Middle frontal gyrus (tissue), 1 donor: Measurements from ENCODE around the gene VAV2.
"Not testable (repeated sequence)": the region's sequence is repeated elsewhere in the genome, so short reads cannot be mapped to it uniquely, and the experiment has no call there.

Experiments
- DNase-seq: peaks from one replicate; pipeline ENCODE4 v3.0.0-alpha.2; 2015; ENCODE audit warnings: low spot score; ENCODE audit errors: extremely low spot score

Gene VAV2

DNA sequence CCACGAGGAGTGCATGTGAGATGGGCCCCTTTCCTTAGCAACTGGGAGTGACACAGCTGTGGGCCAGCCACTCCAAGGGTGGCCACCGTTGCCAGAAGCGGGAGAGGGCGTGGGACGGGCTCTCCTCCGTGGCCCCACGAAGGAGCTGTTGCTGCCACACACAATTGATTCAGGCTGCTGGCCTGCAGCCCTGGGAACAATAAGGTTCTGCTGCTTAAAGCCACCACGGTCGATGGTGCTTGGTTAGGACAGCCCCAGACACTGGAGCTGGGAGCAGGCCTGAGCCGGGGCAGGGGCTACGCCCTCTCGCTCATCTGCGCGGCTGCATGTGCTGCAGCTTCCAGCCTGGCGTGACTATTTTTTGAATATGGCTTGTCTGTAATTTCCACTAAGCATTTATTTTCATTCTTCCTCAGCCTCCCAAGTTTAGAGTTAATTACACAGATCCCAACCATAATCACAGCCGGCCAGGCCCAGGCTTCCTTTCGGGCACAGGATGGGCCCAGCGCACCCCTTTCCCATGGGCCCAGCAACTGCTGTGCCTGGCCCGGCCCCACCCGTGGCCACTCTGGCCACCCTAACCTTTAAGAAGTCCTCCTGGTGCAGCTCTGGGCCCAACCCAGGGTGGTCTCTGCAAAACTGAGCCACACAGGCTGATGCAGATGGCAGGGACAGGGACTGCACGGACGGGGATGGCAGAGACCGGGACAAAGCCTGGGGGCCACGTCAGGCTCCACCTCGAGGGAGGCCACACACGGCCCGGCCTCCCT, 49.7 kb downstream of the VAV2 start:
- DNase-seq: no peak

DNA sequence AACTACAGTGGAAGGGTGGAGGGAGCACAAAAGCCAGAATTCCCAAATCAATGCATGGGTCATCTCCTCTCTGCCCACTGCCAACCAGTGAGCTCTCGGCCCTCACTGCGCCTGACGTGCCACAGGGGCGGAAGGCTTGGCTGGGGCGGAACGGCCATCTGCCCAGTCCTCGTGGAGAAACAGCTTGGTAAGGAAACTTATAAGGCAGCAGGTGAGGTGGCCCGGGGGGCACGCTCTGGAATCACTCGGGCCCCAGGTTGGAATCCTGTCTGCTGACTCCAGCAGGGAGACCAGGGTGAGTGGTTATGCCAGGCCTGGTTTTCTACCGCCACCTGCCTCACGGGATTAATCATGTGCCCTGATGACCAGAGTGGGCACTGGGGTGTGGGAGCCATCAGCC, 52.3 kb downstream of the VAV2 start:
- DNase-seq: no peak

DNA sequence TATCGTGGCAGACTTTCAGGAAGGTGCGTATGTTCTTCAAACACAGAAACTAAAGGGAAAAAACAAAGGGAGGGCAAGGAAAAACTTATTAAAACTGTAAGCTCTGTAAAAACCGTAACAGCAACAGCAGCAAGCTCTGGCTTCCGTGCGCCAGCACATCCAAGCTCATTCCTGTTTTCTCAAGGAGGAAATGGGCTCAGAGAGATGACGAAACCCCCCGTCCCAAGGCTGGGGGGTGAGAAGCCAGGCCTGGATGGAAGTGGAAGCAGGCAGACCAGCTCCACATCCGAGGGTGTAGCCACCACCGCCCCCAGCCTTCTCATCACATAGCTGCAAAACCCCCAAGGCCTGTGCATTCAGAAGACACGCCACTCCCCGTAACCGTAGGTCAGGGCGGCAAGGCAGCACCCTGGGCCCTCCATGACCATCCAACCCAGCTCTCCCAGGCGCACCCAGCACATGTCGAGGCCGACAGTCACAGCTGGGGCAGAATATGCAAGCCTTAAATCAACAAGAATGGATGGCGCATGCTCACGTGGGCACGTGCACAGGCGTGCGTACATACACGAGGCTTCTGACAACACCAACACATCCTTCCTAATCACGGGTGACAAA, 52.8 kb downstream of the VAV2 start:
- no peak for DNase-seq

DNA sequence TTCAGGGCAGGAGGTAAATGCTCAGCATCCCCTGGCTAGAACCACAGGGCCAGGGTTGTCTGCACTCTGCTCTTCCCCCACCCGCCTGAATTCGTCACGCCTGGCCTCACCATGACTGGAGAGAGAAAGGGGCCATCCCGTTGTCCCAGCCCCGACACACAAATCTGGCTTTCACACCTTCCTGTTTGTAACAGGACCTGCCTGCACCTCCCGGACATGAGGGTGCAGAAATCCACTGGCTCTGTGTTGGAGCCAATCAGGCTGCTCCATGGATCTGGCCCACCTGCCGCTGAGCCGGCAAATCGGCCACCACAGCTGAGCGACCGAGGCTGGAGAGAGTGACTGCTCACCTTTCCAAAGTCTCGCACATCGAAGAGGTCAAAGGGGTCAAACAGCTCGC, 53.4 kb downstream of the VAV2 start:
- no peak for DNase-seq

DNA sequence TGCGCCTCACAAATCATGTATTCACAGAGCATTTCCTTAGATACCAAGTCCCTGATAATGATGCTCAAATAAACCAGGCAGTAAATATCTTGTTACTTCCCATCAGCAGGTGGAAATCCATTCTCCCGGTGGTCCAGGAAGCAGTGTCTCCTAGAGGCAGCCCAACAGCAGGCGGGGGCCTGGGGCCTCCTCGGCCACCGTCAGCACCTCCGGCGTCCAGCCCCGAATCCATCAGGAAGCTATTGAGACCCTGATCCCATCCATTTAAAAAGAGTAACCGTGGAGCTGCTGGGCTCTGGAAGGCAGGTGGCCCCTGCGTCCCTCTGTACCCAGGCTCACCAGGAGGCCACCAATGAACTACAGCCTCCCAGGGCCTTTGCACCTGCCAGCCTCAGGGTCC, 54.0 kb downstream of the VAV2 start:
- DNase-seq: no peak

DNA sequence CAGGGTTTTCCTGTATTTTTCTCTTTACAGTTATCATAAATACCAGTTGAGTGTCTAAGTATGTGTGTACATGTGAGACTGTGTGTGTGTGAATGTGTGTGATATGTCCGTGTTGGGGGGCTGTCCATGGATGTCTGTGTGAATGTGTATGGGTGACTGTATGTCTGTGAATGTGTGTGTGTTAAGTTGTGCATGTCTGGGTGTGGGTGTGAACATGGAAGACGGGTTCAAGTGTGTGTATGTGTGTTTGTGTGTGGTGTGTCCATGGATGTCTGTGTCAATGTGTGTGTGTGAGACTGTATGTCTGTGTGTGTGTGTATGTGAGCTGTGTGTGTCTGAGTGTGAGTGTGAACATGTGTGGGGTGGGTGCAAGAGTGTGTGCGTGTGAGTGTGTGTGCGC, 55.0 kb downstream of the VAV2 start:
- DNase-seq: no peak

DNA sequence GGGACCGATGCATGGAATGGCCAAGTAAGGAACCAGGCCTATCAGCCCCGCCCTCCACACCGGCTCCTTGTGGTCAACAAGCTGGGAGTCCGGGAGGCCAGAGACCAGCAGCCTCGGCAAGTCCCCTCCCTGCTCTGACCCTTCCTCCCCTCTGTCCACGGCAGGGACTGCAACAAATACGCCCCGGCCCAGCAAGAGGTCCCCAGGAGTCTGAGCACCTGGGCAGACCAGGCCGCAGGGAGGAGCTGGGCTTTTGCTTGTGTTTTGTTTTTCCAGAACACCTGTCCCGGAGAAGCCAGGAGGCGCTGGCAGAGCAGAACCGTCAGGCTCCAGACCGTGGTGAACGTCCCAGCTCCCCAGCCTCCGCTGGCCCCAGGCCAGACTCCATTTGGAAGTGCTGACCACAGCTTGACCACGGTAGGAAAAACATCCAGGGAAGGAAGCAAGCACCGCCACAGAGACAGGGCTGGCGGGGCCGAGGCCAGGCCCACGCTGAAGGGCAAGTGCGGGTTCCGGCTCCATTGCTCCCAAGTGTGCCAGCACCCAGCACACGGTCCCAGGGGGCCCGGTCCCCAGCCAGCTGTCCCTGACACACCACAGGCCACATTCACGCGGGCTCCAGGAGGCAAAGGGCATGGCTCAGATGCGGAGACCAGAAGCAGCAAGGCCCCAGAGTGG, 56.7 kb downstream of the VAV2 start:
- DNase-seq: no peak

DNA sequence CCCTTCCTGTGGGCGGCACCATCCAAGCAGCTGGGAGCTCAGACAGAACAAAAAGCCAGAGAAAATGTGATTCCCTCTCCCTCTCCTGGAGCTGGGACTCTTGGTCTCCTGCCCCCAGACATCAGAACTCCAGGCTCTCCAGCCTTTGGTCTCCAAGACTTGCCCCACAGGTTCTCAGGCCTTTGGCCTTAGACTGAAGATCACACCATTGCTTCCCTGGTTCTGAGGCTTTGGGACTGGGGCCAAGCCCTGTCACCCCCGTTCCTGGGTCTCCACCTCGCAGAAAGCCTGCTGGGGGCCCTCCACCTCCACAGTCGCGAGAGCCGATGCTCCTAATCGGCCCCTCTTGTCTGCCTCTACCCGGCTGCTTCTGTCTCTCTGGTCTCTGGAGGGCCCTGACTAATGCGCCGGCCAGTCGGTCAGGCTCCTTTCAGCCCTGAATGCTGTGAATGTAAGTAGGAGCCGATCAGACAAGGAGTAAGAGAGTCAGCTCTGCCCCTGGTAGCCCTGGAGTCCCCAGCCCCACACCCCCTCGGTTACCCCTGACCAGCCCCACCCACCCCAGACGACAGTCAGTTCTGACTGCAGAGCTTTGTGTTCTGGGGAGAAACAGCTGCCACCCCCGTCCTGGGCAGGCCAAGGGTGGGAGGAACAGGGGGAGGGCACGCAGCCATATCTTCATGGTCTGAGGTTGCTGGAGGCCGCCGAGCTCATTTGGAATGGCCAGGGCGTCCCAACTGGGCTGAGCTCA, 57.5 kb downstream of the VAV2 start:
- no peak for DNase-seq

DNA sequence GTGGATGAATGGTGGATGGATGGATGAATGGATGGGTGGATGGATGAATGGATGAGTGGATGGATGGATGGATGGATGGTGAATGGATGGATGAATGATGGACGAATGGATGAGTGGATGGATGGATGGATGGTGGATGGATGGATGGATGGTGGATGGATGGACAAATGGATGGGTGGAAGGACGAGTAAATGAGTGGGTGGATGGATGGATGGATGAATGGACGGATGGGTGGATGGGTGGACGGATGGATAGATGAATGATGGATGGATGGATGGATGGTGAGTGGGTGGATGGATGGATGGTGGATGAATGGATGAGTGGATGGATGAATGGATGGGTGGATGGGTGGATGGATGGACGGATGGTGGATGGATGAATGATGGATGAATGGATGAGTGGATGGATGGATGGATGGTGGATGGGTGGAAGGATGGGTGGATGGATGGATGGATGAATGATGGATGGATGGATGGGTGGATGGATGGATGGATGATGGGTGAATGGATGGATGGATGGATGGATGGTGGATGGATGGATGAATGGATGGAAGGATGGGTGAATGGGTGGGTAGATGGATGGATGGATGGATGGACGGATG, 58.6 kb downstream of the VAV2 start:
- DNase-seq: no peak

DNA sequence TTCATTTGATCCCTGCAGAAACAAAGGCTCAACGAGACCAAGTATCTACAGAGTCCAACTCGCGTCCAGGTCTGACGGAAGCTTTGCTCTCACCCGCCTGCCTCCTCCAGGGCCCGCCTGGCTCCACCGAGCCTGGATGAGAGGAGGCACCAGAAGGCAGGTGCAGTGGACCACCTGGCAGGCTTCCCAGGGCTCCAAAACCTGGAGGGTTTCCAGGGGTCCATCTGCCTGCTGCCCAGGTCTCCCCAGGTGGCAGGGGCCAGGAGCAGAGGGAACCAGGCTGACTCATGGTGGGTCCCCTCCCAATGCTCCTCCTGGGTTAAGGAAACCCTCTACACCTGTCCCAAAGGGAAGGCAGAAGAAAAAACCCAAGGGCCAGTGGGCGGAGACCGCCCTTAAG, 59.5 kb downstream of the VAV2 start:
- DNase-seq: no peak

DNA sequence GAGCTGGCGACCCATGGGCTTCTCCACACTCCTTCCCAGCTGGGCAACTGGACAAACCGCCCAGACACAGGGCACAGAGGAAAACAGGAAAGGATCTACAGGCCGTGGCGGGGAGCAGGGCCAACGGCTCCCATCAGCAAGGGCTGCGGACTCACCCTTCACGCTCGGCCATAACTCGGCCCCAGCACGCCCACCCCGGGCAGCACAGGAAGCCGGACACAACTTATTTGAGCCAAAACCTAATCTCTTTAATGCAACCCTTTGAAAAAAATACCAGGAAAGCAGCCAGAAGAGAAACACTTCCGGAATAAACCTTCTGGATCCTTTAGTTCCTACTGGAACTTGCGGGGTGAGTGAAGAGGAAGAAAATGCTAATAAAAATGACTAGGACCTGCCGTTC, 59.9 kb downstream of the VAV2 start:
- no peak for DNase-seq

DNA sequence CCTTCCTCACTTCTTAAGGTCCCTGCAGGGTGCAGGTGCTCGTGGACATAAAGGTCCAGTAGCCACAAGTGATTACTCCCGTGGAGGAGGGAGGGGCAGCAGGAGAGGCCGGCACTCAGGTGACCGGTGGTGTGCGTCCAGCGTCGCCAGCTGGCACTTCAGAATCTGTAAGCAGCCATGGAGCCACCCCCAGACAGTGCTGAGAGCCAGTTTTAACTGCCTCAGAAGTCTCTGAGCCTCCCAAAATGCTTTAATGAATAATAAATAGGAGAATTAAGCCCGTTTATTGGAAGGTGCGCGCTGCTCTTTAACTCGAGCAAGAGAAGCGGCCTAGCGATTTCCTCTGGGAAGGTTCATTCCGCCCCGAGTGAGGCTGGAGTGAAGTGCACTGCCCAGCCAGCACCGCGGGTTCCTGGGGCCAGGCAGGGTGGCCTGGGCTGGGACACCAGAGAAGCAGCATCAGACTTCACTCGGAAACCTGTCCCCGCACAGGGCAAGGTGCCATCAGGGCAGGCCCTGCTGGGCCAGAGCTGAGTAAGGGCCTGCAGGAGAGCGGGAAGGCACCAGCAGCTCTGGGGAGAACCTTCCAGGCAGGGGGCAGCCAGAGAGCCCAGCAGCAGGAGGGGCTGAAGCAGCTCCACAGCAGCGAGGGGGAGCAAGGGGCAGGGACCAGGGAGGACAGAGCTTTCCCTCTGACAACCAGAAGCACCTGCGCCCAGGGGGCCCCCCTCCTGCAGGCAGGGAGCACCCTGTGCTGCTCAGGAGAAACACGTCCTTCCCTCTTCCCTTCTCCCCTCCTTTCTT, 61.2 kb downstream of the VAV2 start:
- no peak for DNase-seq

DNA sequence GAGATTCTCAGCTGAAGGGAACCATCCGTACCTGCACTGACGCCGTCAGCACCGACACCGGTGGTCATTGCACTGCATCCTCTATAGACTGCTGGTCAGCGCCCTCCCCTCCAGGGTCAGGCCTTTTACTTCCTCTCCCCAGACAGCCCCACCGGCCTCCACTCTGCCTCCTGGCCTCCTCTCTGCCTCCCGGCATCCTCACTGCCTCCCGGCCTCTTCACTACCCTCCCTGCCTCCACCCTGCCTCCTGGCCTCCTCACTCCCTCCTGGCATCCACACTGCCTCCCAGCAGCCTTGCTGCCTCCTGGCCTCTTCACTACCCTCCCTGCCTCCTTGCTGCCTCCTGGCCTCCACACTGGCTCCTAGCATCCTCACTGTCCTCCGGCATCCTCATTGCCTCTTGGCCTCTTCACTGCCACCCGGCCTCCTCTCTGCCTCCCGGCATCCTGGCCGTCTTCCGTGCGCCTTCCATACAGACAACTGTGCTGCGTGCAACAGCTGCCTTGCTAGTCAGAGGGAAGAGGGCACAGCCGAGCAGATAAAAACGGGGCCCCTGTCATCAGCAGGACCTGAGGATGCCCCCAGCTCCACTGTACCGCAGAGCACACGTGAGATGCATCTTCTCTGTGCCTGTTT, 62.0 kb downstream of the VAV2 start:
- DNase-seq: no peak

DNA sequence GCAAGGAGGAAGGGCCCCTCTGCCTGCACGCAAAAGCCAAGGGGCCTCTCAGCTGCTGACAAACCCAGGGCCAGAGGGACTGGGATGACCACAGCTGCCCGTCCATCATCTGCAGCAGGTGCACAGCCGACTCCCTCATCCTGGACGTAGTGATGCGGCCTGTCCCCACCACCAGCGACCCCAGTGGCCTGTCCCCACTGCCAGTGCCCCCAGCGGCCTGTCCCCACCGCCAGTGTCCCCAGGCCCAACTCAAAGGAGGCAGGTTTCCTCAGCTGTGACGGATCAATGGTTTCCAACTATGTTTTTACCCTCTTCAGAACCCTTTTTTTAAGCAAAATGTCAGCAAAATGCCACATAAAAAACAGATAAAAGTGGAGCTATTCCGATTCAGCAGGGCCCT, 62.5 kb downstream of the VAV2 start:
- DNase-seq: no peak

DNA sequence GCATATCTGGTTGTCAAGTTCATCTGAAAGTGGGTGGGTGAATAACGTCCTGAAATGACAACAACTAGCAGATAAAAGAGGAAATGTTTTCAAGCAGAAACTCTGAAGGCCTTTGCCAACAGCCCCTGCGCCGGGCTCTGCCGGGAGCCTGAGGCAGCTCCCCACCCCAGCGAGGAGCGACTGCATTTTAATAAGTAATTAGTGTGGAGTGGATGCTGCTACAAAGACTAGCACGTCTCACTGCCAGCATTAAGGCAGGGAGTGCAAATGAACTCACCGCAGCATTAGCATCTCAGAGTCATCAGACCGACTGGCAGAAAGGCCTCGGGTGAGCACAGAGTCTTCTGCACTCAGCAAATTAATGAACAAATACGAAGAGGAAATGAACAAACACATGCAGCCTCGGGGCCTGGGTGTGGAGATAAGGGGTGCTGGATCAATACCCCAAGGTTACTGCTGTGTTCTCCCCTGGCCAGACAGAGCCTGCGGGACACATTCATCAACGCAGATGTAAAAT, 63.8 kb downstream of the VAV2 start:
- DNase-seq: no peak

DNA sequence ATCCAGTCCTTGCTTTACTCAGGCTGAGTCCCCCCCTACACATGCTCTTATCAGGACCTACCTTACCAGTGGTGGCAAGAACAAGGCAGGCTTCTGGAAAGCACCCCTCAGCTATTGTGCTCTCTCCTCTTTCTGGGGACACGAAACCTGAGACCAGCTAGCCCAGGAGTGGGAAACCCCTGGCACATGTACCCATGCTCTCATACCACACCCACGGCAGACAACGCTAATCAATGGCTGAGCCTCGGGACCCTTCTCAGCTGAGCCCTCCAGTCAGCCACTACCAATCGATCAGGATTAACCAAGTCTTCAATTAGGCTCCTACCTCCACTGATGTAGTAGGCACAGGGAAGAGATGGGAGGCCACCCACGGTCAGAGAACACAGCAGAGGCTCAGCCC, 65.1 kb downstream of the VAV2 start:
- DNase-seq: no peak

DNA sequence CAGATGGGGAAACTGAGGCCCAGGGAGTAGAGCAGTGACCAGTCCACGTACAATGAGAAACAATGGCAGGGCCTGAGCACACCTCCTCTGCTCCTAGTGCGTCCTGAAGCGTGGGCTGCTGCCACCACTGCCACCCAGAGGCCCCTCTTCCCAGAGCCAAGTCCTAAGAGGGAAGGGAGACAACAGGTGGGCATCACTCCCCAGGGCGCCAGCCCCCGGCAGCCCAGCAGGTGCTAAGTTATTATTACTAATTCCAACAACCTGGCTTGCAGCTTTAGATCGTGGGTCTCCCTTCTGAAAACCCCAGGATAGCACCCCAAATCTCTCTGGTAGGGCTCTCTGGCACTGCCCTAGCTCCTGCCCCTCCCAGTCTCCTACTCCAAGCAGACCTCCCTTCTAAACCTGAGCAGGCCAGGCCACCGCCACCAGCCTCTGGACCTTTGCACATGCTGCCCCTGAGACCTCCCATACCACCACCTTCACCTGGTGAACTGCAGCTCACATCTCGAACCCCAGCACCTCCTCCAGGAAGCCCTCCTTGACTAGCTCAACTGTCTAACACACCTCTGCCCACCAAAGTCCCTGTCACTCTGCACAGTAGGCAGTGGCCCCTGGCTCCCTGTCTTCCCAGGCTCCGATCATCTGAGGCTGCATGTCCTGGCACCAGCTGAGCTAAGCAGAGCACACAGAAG, 65.8 kb downstream of the VAV2 start:
- DNase-seq: no peak

DNA sequence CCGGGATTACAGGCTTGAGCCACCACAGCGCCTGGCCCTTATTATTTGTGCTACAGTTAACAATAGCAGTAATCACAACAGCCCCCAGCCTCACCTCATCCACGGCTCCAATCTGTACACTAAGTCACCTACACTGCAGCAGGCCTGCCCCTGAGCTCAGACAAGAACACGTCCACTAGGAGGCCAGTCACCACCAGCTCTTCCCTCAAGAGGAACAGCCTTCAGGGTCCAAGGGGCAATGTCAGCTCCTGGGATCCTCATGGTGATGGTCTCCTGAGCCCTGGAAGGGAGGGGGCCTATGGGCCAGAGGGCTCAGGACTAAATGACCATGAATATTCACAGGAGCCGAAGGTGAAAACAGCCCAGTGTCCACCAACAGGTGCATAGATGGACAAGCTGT, 67.7 kb downstream of the VAV2 start:
- DNase-seq: no peak

DNA sequence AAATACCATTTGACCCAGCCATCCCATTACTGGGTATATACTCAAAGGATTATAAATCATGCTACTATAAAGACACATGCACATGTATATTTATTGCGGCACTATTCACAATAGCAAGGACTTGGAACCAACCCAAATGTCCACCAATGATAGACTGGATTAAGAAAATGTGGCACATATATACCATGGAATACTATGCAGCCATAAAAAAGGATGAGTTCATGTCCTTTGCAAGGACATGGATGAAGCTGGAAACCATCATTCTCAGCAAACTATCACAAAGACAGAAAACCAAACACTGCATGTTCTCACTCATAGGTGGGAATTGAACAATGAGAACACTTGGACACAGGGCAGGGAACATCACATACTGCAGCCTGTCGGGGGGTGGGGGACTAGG, 68.5 kb downstream of the VAV2 start:
- DNase-seq: not testable (repeated sequence)

DNA sequence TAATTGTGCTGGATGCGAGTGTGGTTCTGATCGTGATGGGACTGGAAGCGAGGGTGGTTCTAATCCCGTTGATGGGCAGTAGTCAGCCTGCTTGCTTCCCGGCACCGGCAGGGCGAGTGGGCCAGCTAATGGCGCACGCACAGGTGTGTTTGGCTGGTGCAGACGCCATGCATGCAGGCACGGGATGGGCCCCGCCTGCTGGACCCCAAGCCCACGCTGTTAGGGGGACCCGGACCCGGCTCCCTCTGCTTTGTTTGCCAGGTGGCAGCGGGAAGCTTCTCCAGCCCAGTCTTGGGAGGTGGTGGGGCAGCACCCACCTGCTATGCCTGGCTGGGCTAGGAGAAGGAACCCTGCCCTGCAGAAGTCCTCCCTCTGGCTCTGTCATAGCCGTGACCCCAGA, 70.3 kb downstream of the VAV2 start:
- DNase-seq: no peak
